IMR-90 (cell line): ENCODE data around the gene FBXO30. TPM values are rescaled to one million over a fixed set of nuclear protein-coding genes. Genes with fewer than 3 reads are reported as not detected.

ENCODE experiments used
- ATAC-seq: fragments of 200-7000 bp; cut with Tn5 transposase; 2 replicates; pipeline ENCODE4 v1.9.1; 2020; ENCODE audit warnings: low read depth, mild to moderate bottlenecking, moderate library complexity
- BruUV-seq: library from RNA; stranded (reverse); fragments of 400-500 nt; replicated peaks from 2 replicates; lab custom pipeline; 2021; lab: Mats Ljungman, UMichigan
- CTCF ChIA-PET: fragments of 300-600 bp; formaldehyde crosslinking; extraction: SDS; loops from one replicate; lab custom pipeline; 2021; ENCODE audit warnings: antibody characterized with exemption; lab: Yijun Ruan, JAX
- POLR2A ChIA-PET: fragments of 300-600 bp; sonication (Branson Sonifier 250); formaldehyde crosslinking; loops from one replicate; lab custom pipeline; 2022; ENCODE audit warnings: antibody characterized with exemption; ENCODE audit not compliant: unreplicated experiment; lab: Charles Lee
- DNase-seq: peaks from one replicate; pipeline ENCODE4 v3.0.0; 2013
- H2AFZ ChIP-seq: replicated peaks from 2 replicates; pipeline ENCODE3; 2013; ENCODE audit warnings: low read length, mild to moderate bottlenecking; ENCODE audit not compliant: poor library complexity
- H2AK5ac ChIP-seq: 2 replicates; pipeline ENCODE4 v1.6.1; 2013; ENCODE audit warnings: low read depth, low read length, inconsistent platforms
- H2AK9ac ChIP-seq: replicated peaks from 2 replicates; pipeline ENCODE3; 2013; ENCODE audit warnings: mild to moderate bottlenecking, low read depth, low read length, moderate library complexity; ENCODE audit not compliant: poor library complexity
- H2BK120ac ChIP-seq: 2 replicates; pipeline ENCODE4 v1.6.1; 2013; ENCODE audit warnings: low read depth, low read length, inconsistent platforms
- H2BK15ac ChIP-seq: 3 replicates; pipeline ENCODE4 v1.6.1; 2013; ENCODE audit warnings: low read depth, low read length, inconsistent platforms
- H2BK20ac ChIP-seq: 2 replicates; pipeline ENCODE4 v1.6.1; 2013; ENCODE audit warnings: low read depth, mild to moderate bottlenecking, inconsistent platforms, low read length, moderate library complexity
- H2BK5ac ChIP-seq: 2 replicates; pipeline ENCODE4 v1.6.1; 2013; ENCODE audit warnings: mild to moderate bottlenecking, low read depth, low read length, inconsistent platforms; ENCODE audit not compliant: poor library complexity, severe bottlenecking
- H3K14ac ChIP-seq: replicated peaks from 2 replicates; pipeline ENCODE4 v1.6.1; 2013; ENCODE audit warnings: low read depth, low read length, inconsistent platforms
- H3K18ac ChIP-seq: 2 replicates; pipeline ENCODE4 v1.6.1; 2013; ENCODE audit warnings: low read depth, low read length, control low read depth
- H3K23ac ChIP-seq: 2 replicates; pipeline ENCODE4 v1.6.1; 2013; ENCODE audit warnings: low read depth, low read length, inconsistent platforms
- H3K27ac ChIP-seq: 2 replicates; pipeline ENCODE4 v1.5.1; 2013; ENCODE audit warnings: mild to moderate bottlenecking, control low read depth, low read length; ENCODE audit not compliant: insufficient read depth
- H3K27me3 ChIP-seq: 2 replicates; pipeline ENCODE4 v1.6.1; 2013; ENCODE audit warnings: low read length; ENCODE audit not compliant: control insufficient read depth, insufficient read depth
- H3K36me3 ChIP-seq: 2 replicates; pipeline ENCODE4 v1.6.1; 2013; ENCODE audit warnings: low read length, mixed read lengths; ENCODE audit not compliant: control insufficient read depth, insufficient read depth
- H3K4ac ChIP-seq: 2 replicates; pipeline ENCODE4 v1.6.1; 2013; ENCODE audit warnings: low read depth, low read length, inconsistent platforms
- H3K4me1 ChIP-seq: 2 replicates; pipeline ENCODE4 v1.6.1; 2013; ENCODE audit warnings: low read length, mixed read lengths; ENCODE audit not compliant: control insufficient read depth, insufficient read depth
- H3K4me2 ChIP-seq: 2 replicates; pipeline ENCODE4 v1.6.1; 2013; ENCODE audit warnings: low read depth, mild to moderate bottlenecking, control low read depth, low read length, moderate library complexity
- H3K4me3 ChIP-seq: 2 replicates; pipeline ENCODE4 v1.5.1; 2013; ENCODE audit warnings: low read depth, mild to moderate bottlenecking, control low read depth, low read length, moderate library complexity; ENCODE audit not compliant: insufficient read depth
- H3K56ac ChIP-seq: 2 replicates; pipeline ENCODE4 v1.6.1; 2013; ENCODE audit warnings: low read length, inconsistent platforms; ENCODE audit not compliant: insufficient read depth; ENCODE audit errors: extremely low read depth
- H3K79me1 ChIP-seq, 2 experiments: 2 replicates each; pipeline ENCODE4 v1.6.1; 2013; ENCODE audit warnings: low read length in 2 of 2, inconsistent platforms in 1 of 2, low read depth in 1 of 2
- H3K9ac ChIP-seq: 2 replicates; pipeline ENCODE4 v1.6.1; 2013; ENCODE audit warnings: low read depth, low read length, control low read depth
- H3K9me1 ChIP-seq: 2 replicates; pipeline ENCODE4 v1.6.1; 2013; ENCODE audit warnings: low read length, inconsistent platforms; ENCODE audit not compliant: insufficient read depth
- H3K9me3 ChIP-seq: 2 replicates; pipeline ENCODE4 v1.6.1; 2013; ENCODE audit warnings: low read length; ENCODE audit not compliant: control insufficient read depth, insufficient read depth
- H4K20me1 ChIP-seq: 2 replicates; pipeline ENCODE4 v1.6.1; 2013; ENCODE audit warnings: low read length, inconsistent platforms; ENCODE audit not compliant: insufficient read depth
- H4K5ac ChIP-seq: 2 replicates; pipeline ENCODE4 v1.6.1; 2013; ENCODE audit warnings: mild to moderate bottlenecking, low read depth, low read length, control low read depth
- H4K8ac ChIP-seq, 2 experiments: 2 replicates each; pipeline ENCODE4 v1.6.1; 2013; ENCODE audit warnings: low read depth in 2 of 2, low read length in 2 of 2, control low read depth in 1 of 2, inconsistent platforms in 1 of 2
- H4K91ac ChIP-seq: 2 replicates; pipeline ENCODE4 v1.6.1; 2013; ENCODE audit warnings: low read depth, low read length, inconsistent platforms; ENCODE audit not compliant: insufficient read depth
- BHLHE40 ChIP-seq: fragments of 150-350 bp; IDR thresholded peaks from 2 replicates; pipeline ENCODE4 v1.6.1; 2016; ENCODE audit warnings: mild to moderate bottlenecking, low read depth, low read length
- FOS ChIP-seq: fragments of 150-350 bp; IDR thresholded peaks from 2 replicates; pipeline ENCODE4 v1.6.1; 2016; ENCODE audit warnings: low read depth, low read length
- MAFK ChIP-seq: IDR thresholded peaks from 2 replicates; pipeline ENCODE4 v1.6.1; 2012; ENCODE audit warnings: low read depth, low read length, improper control_type of control experiment
- MAZ ChIP-seq: IDR thresholded peaks from 2 replicates; pipeline ENCODE4 v1.6.1; 2012; ENCODE audit warnings: low read depth, mild to moderate bottlenecking, low read length, improper control_type of control experiment, moderate library complexity, borderline replicate concordance
- NFE2L2 ChIP-seq: fragments of 150-350 bp; IDR thresholded peaks from 2 replicates; pipeline ENCODE4 v1.6.1; 2016; ENCODE audit warnings: low read depth, mild to moderate bottlenecking, low read length
- POLR2A ChIP-seq: IDR thresholded peaks from 2 replicates; pipeline ENCODE4 v1.6.1; 2012; ENCODE audit warnings: mild to moderate bottlenecking, low read depth, low read length
- RCOR1 ChIP-seq: IDR thresholded peaks from 2 replicates; pipeline ENCODE4 v1.6.1; 2012; ENCODE audit warnings: mild to moderate bottlenecking, low read length, improper control_type of control experiment; ENCODE audit not compliant: insufficient replicate concordance
- USF2 ChIP-seq: fragments of 150-350 bp; IDR thresholded peaks from 2 replicates; pipeline ENCODE4 v1.6.1; 2017; ENCODE audit warnings: mild to moderate bottlenecking, antibody characterized with exemption, low read length, low read depth
- WGBS, 2 experiments: methylation state at CpG; one replicate each; pipeline versions ENCODE4 v1.1.5 to v1.1.7; 2013; ENCODE audit warnings: missing lambda C conversion rate in 2 of 2; ENCODE audit not compliant: insufficient read length in 1 of 2; ENCODE audit errors: extremely low coverage in 2 of 2; 5-methylcytosine and 5-hydroxymethylcytosine counted together
- dilution Hi-C: fragments of 300-500 bp; cut with HindIII; formaldehyde crosslinking; loops from one replicate; pipeline ENCODE4 v1.14.3; 2018; ENCODE audit warnings: low sequenced_read_pairs; ENCODE audit not compliant: unreplicated experiment
- in situ Hi-C: fragments of 300-500 bp; cut with MboI; formaldehyde crosslinking; loops from 3 replicates; pipeline ENCODE4 v1.14.3; 2019; ENCODE audit warnings: low sequenced_read_pairs, inconsistent platforms, mixed read lengths
- intact Hi-C: fragments of 100-400 bp; cut with micrococcal nuclease; formaldehyde crosslinking; loops from 2 replicates; pipeline ENCODE4 v1.10.0; 2022
- polyA plus RNA-seq, 3 experiments: library from polyadenylated mRNA; depleted of rRNA; stranded (reverse); fragments of >200 nt; gene quantifications; 2 replicates each; pipeline ENCODE4 v1.2.3, GENCODE V29; 2012; ENCODE audit warnings: low replicate concordance in 1 of 3
- total RNA-seq: library from RNA; depleted of rRNA; stranded (reverse); fragments of >200 nt; gene quantifications from 2 replicates; pipeline ENCODE4 v1.2.3, GENCODE V29; 2012

Gene FBXO30
- total and polyA plus RNA-seq, 2 of the 4 experiments (the other 2 are of a cell fraction), result 3.1 to 9.3 TPM

DNA sequence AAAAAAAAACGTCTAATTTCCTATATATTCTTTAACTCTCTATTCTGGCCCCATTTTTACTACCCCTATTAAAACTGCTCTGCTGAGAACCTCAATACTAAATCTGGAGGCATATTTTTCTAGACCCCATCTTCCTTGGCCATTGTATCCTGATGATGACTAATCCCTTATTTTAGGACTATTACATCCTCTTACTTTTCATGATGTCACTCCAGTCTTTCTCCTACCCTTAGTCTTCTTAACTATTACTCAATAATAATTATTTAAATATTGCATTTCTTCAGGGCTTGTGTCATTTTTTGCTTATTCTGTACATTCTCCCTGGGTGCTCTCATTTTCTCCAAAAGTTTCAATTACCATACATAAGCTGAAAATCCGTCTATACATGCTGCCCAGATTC, 6.4 kb downstream of the FBXO30 start:
- Histone ChIP-seq H4K8ac (no peak overlapping the region), H3K56ac (no peak overlapping the region), H4K20me1 (peaks cover 47% of the 10 kb centered on the region), H3K4me3 (no peak overlapping the region), H3K9me3 (no peaks in the 10 kb centered on the region), H2AK9ac (no peak overlapping the region), H2AFZ (no peak overlapping the region), H3K79me1 (peaks cover 28 to 55% of the 10 kb centered on the region in 2 experiments), H3K36me3 (peaks cover 22% of the 10 kb centered on the region), H3K23ac (no peak overlapping the region), H2BK20ac (no peak overlapping the region), H2AK5ac (no peak overlapping the region), H3K4me2 (no peak overlapping the region), H3K27ac (no peak overlapping the region), H3K9me1 (peaks cover 5% of the 10 kb centered on the region), H3K4ac (no peak overlapping the region), H3K27me3 (no peaks in the 10 kb centered on the region), H4K91ac (no peak overlapping the region), H4K5ac (no peak overlapping the region), H3K9ac (no peak overlapping the region), H3K14ac (no peak overlapping the region), H2BK5ac (no peak overlapping the region), H2BK15ac (no peak overlapping the region), H3K18ac (no peak overlapping the region), H2BK120ac (no peak overlapping the region), H3K4me1 (peaks cover 4% of the 10 kb centered on the region)
- ATAC-seq (no peak), DNase-seq (peak; percentile 9)
- CTCF ChIA-PET, result no interaction called here
- 100% methylated on average over 1 of the region's 2 CpGs; no CpG with 5 or more reads in 1 of the 2 experiments for WGBS, 2 experiments
- in situ Hi-C loops, result no loop called here
- TF ChIP-seq NFE2L2 (no peak), FOS (no peak), MAFK (no peak), RCOR1 (no peak), BHLHE40 (no peak), POLR2A (no peak), MAZ (no peak), USF2 (no peak)
- no TSS peak for BruUV-seq
- dilution Hi-C loops, result no loop called here
- POLR2A ChIA-PET, result no interaction called here
- intact Hi-C loops, result no loop called here
